Measurements from ENCODE around the gene RAPH1. TPM values are rescaled to one million over a fixed set of nuclear protein-coding genes. Genes with fewer than 3 reads are reported as not detected.

The RAPH1 gene
- total and polyA plus RNA-seq, 4 donors = 7.2 to 62.7 (median 35.1) TPM

- Histone ChIP-seq H3K9me3 (ENCODE audit: control insufficient read depth in 4 of 4, insufficient read depth in 3 of 4, low read length in 3 of 4) (no peaks in the 10 kb centered on the region), H3K27ac (ENCODE audit: low read depth in 1 of 2, low read length in 1 of 2) (no peak overlapping the region), H3K27me3 (ENCODE audit: control insufficient read depth in 3 of 3, insufficient read depth in 3 of 3, low read length in 2 of 3) (no peaks in the 10 kb centered on the region), H3K36me3 (ENCODE audit: control insufficient read depth in 4 of 4, insufficient read depth in 4 of 4, low read length in 4 of 4) (peaks cover 1 to 19% (median 10%) of the 10 kb centered on the region in 4 donors), H3K4me1 (ENCODE audit: control insufficient read depth in 5 of 5, insufficient read depth in 5 of 5, low read length in 5 of 5) (peaks cover 0 to 6% (median 0%) of the 10 kb centered on the region in 5 donors), H3K4me3 (no peak overlapping the region), H3K9ac (ENCODE audit: insufficient read depth in 1 of 2, low read length in 2 of 2) (no peak overlapping the region)
- TF ChIP-seq, protein P1, sequence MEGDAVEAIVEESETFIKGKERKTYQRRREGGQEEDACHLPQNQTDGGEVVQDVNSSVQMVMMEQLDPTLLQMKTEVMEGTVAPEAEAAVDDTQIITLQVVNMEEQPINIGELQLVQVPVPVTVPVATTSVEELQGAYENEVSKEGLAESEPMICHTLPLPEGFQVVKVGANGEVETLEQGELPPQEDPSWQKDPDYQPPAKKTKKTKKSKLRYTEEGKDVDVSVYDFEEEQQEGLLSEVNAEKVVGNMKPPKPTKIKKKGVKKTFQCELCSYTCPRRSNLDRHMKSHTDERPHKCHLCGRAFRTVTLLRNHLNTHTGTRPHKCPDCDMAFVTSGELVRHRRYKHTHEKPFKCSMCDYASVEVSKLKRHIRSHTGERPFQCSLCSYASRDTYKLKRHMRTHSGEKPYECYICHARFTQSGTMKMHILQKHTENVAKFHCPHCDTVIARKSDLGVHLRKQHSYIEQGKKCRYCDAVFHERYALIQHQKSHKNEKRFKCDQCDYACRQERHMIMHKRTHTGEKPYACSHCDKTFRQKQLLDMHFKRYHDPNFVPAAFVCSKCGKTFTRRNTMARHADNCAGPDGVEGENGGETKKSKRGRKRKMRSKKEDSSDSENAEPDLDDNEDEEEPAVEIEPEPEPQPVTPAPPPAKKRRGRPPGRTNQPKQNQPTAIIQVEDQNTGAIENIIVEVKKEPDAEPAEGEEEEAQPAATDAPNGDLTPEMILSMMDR (IDR thresholded peaks at IDR 0.05; ENCODE audit: control extremely low read depth, extremely low read depth) = no peak
- DNase-seq = no peak
- ATAC-seq (ENCODE audit: insufficient read depth, low FRiP score) = no peak
Measured at GRCh38 chr2:203404996-203405395, 130.1 kb downstream of the RAPH1 start.

- peaks cover 0 to 13% (median 5%) of the 10 kb centered on the region in 4 donors for H3K36me3 ChIP-seq (ENCODE audit: control insufficient read depth in 4 of 4, insufficient read depth in 4 of 4, low read length in 4 of 4)
- 97 to 100% methylated on average over 2 of the region's 2 CpGs for WGBS, 2 donors
- ATAC-seq (ENCODE audit: insufficient read depth, low FRiP score) = no peak
- H3K4me1 ChIP-seq (ENCODE audit: control insufficient read depth in 5 of 5, insufficient read depth in 5 of 5, low read length in 5 of 5) = peaks cover 0 to 4% (median 0%) of the 10 kb centered on the region in 5 donors
- TF ChIP-seq, protein P1 (IDR thresholded peaks at IDR 0.05; ENCODE audit: control extremely low read depth, extremely low read depth) = no peak
- no peak overlapping the region for H3K27ac ChIP-seq (ENCODE audit: low read depth in 1 of 2, low read length in 1 of 2)
- no peak for DNase-seq
- H3K9me3 ChIP-seq (ENCODE audit: control insufficient read depth in 4 of 4, insufficient read depth in 3 of 4, low read length in 3 of 4) = peaks cover 0 to 1% (median 0%) of the 10 kb centered on the region in 4 donors
- no peaks in the 10 kb centered on the region for H3K27me3 ChIP-seq (ENCODE audit: control insufficient read depth in 3 of 3, insufficient read depth in 3 of 3, low read length in 2 of 3)
- H3K9ac ChIP-seq (ENCODE audit: insufficient read depth in 1 of 2, low read length in 2 of 2) = no peak overlapping the region
- H3K4me3 ChIP-seq = no peak overlapping the region
Measured at GRCh38 chr2:203400805-203401585, 134.1 kb downstream of the RAPH1 start.

GRCh38 chr2:203399031-203399430, 136.1 kb downstream of the RAPH1 start:
- WGBS, 2 donors = 97 to 100% methylated on average over 1 of the region's 1 CpG

More at GRCh38 chr2:203399031-203399430, 136.1 kb downstream of the RAPH1 start:
- Histone ChIP-seq H3K36me3 (ENCODE audit: control insufficient read depth in 4 of 4, insufficient read depth in 4 of 4, low read length in 4 of 4) (peaks cover 3 to 12% (median 5%) of the 10 kb centered on the region in 4 donors), H3K4me1 (ENCODE audit: control insufficient read depth in 5 of 5, insufficient read depth in 5 of 5, low read length in 5 of 5) (peaks cover 0 to 2% (median 0%) of the 10 kb centered on the region in 5 donors), H3K9ac (ENCODE audit: insufficient read depth in 1 of 2, low read length in 2 of 2) (no peak overlapping the region), H3K9me3 (ENCODE audit: control insufficient read depth in 4 of 4, insufficient read depth in 3 of 4, low read length in 3 of 4) (peaks cover 0 to 1% (median 0%) of the 10 kb centered on the region in 4 donors), H3K27me3 (ENCODE audit: control insufficient read depth in 3 of 3, insufficient read depth in 3 of 3, low read length in 2 of 3) (no peaks in the 10 kb centered on the region), H3K27ac (ENCODE audit: low read depth in 1 of 2, low read length in 1 of 2) (no peak overlapping the region), H3K4me3 (no peak overlapping the region)
- DNase-seq (no peak), ATAC-seq (ENCODE audit: insufficient read depth, low FRiP score) (no peak)
- TF ChIP-seq, protein P1 (IDR thresholded peaks at IDR 0.05; ENCODE audit: control extremely low read depth, extremely low read depth) = no peak
